Measurements from ENCODE around the gene IFT74. TPM values are rescaled to one million over a fixed set of nuclear protein-coding genes. Genes with fewer than 3 reads are reported as not detected.

IFT74 gene
- total RNA-seq, 3 donors from 2014 or later: 13.0 to 34.1 (median 21.0) TPM

DNA sequence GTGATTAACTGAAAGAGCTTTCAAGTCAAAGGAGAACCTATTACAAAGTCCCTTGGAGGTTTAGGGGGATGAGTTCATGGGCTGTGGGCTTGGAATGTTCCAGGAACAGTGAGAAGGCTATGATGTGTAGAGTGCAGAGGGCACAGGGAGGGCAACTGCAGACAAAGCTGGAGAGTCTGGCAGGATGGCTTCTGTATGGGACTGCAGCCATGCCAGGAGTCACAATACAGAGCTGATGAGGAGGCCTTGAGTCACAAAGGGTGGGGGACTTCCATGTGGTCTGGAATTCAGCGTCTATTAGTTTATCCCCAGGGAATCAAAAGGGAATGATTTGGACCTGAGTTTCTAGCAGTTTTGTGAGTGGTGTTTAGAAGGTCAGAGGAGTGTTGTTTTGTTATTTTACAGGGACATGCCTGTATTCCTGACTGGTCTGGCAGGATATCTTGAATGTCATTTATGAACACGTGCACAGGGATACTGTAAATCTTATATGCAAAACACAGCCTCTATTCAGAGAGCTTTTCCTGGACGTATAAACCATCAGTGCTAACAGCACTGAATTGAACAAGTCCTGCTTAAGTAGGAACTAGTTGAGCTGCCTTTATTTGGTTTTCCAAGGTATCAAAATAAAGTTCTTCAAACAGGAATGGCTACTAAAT is 138.6 kb downstream of the IFT74 start:
- no peaks in the 10 kb centered on the region for H3K9me3 ChIP-seq
- DNase-seq (ENCODE audit: low spot score in 2 of 2): no peak
- no peak for TF ChIP-seq POLR2A (IDR thresholded peaks at IDR 0.05)
- TF ChIP-seq, protein P1, sequence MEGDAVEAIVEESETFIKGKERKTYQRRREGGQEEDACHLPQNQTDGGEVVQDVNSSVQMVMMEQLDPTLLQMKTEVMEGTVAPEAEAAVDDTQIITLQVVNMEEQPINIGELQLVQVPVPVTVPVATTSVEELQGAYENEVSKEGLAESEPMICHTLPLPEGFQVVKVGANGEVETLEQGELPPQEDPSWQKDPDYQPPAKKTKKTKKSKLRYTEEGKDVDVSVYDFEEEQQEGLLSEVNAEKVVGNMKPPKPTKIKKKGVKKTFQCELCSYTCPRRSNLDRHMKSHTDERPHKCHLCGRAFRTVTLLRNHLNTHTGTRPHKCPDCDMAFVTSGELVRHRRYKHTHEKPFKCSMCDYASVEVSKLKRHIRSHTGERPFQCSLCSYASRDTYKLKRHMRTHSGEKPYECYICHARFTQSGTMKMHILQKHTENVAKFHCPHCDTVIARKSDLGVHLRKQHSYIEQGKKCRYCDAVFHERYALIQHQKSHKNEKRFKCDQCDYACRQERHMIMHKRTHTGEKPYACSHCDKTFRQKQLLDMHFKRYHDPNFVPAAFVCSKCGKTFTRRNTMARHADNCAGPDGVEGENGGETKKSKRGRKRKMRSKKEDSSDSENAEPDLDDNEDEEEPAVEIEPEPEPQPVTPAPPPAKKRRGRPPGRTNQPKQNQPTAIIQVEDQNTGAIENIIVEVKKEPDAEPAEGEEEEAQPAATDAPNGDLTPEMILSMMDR (IDR thresholded peaks at IDR 0.05): no peak
- H3K4me1 ChIP-seq: no peaks in the 10 kb centered on the region
- no peaks in the 10 kb centered on the region for H3K27me3 ChIP-seq
- H3K36me3 ChIP-seq: no peaks in the 10 kb centered on the region
- H3K4me3 ChIP-seq: no peak overlapping the region
- intact Hi-C loops (cut with DNase I; ENCODE audit: low total_unique reads): loop anchor here (10.0 kb wide), 1 partner anchor 780 kb away; no protein-coding TSS in a partner anchor
- H3K27ac ChIP-seq: no peak overlapping the region

DNA sequence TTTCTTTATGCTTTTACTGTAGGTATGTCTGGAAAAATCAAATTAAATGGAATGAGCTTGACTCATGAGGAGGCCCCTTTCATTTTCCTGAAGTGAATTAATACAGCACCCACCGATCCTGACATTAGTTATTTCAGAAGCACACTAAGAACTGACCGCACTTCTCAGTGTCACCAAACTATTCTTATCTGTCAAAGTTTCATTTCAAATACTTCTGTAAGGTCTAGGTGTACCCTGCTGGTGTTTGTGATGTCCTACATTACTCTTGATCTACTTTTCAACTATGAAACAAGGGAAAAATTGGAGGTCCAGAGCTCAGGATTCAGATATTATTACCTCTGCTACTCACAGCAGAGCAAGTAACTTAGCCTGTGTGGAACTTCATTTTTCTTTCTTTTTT is 151.0 kb downstream of the IFT74 start:
- Histone ChIP-seq H3K27me3 (no peaks in the 10 kb centered on the region), H3K36me3 (no peaks in the 10 kb centered on the region), H3K27ac (no peak overlapping the region), H3K4me1 (no peaks in the 10 kb centered on the region), H3K9me3 (no peaks in the 10 kb centered on the region), H3K4me3 (no peak overlapping the region)
- intact Hi-C loops (cut with DNase I; ENCODE audit: low total_unique reads): no loop called here
- DNase-seq (ENCODE audit: low spot score in 2 of 2): no peak
- TF ChIP-seq, protein P1 (IDR thresholded peaks at IDR 0.05): no peak
- TF ChIP-seq POLR2AphosphoS5 (IDR thresholded peaks at IDR 0.05) (no peak), POLR2A (IDR thresholded peaks at IDR 0.05) (no peak)

DNA sequence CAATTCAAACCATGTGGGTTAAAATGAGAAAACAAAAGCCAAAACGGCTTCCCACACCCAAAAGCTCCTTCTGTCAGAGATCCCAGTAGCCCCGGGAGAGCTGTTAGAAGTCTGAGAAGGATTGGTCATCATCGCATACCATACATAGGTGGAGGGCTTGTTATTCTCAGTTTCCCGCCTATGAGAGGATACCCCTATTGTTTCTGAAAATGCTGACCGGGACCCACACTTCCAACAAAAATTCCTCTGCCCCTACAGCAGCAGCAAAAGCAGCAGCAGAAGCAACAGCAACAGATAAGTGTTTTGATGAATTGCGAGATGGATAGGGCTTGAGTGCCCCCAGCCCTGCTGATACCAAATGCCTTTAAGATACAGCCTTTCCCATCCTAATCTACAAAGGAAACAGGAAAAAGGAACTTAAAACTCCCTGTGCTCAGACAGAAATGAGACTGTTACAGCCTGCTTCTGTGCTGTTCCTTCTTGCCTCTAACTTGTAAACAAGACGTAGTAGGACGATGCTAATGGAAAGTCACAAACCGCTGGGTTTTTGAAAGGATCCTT is 152.8 kb downstream of the IFT74 start, which contains the start of gene TEK:
TSS of gene TEK (plus strand) at position 245 of the 561 bp plus-strand sequence. CDS start 366 bp downstream, outside the sequence.
- no peaks in the 10 kb centered on the region for H3K36me3 ChIP-seq
- H3K4me3 ChIP-seq: peak within 1 kb of the TSS; percentile 15 to 54 (median 27)
- intact Hi-C loops (cut with DNase I; ENCODE audit: low total_unique reads): no loop called here
- no peaks in the 10 kb centered on the region for H3K4me1 ChIP-seq
- no peaks in the 10 kb centered on the region for H3K27me3 ChIP-seq
- H3K27ac ChIP-seq: peak within 1 kb of the TSS in 1 of 2 donors; percentile 55
- TF ChIP-seq POLR2A (IDR thresholded peaks at IDR 0.05) (no peak), POLR2AphosphoS5 (IDR thresholded peaks at IDR 0.05) (no peak)
- TF ChIP-seq, protein P1 (IDR thresholded peaks at IDR 0.05): no peak
- DNase-seq (ENCODE audit: low spot score in 2 of 2): no peak
- H3K9me3 ChIP-seq: no peaks in the 10 kb centered on the region

DNA sequence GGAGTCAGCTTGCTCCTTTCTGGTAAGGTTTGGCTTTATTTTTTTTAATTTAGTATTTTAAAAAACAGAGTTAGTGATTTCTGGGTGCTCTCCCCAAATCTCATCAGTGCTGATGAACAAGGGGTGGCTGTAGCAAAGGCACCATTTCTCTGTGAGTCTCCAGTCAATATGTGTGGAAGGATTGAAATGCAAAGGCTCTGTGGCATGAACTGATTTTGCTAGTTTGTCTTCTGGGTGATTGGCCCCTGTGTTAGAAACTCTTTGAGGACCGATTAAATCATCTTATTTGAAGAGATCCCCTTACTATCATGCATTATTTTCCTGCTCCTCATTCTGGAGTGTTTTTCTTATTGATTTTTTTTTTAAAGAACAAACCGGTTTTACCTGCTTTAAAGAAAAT is 153.4 kb downstream of the IFT74 start:
- Histone ChIP-seq H3K36me3 (no peaks in the 10 kb centered on the region), H3K9me3 (no peaks in the 10 kb centered on the region), H3K4me1 (no peaks in the 10 kb centered on the region), H3K27ac (no peak overlapping the region), H3K4me3 (peak overlapping the region; percentile 15 to 54 (median 27)), H3K27me3 (no peaks in the 10 kb centered on the region)
- no peak for DNase-seq (ENCODE audit: low spot score in 2 of 2)
- intact Hi-C loops (cut with DNase I; ENCODE audit: low total_unique reads): no loop called here
- TF ChIP-seq POLR2A (IDR thresholded peaks at IDR 0.05): no peak
- TF ChIP-seq, protein P1 (IDR thresholded peaks at IDR 0.05): no peak
- no peak for TF ChIP-seq POLR2AphosphoS5 (IDR thresholded peaks at IDR 0.05)

DNA sequence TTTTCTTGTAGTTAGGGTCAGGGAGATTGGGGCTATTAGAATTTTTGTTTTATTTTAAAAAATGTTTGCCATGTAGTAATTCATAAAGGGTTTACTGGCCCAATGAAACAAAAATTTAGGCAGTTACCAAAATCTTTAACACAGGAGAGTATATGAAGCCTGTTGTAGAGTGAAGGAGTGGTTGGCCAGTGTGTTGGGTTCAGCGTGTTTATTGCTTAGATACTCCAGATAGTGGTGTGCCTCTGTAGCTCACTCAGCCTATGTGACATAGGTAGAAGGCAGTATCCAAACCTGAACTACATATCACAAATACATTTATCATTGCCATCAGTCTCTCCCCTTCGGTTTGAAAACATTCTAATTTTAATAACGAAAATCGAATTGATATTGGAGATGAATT is 154.0 kb downstream of the IFT74 start:
- no peak for DNase-seq (ENCODE audit: low spot score in 2 of 2)
- Histone ChIP-seq H3K4me1 (no peaks in the 10 kb centered on the region), H3K4me3 (peak overlapping the region in 2 of 3 donors; percentile 27 to 28), H3K36me3 (no peaks in the 10 kb centered on the region), H3K27me3 (no peaks in the 10 kb centered on the region), H3K9me3 (no peaks in the 10 kb centered on the region), H3K27ac (peak overlapping the region in 1 of 2 donors; percentile 43)
- intact Hi-C loops (cut with DNase I; ENCODE audit: low total_unique reads): no loop called here
- TF ChIP-seq, protein P1 (IDR thresholded peaks at IDR 0.05): no peak
- TF ChIP-seq POLR2AphosphoS5 (IDR thresholded peaks at IDR 0.05) (no peak), POLR2A (IDR thresholded peaks at IDR 0.05) (no peak)
